Smooth muscle cell (in vitro differentiated cells): ENCODE measurements around the gene CTSZ. TPM values are rescaled to one million over a fixed set of nuclear protein-coding genes. Genes with fewer than 3 reads are reported as not detected.

ENCODE experiments used
- DNase-seq: peaks from one replicate; lab custom pipeline; 2025; ENCODE audit not compliant: unreplicated experiment; lab: John Stamatoyannopoulos, UW
- H2AFZ ChIP-seq: fragments of 200-600 bp; sonication (generic); 2 replicates; pipeline ENCODE4 v1.6.0; 2016; ENCODE audit warnings: antibody characterized with exemption, low read depth, mild to moderate bottlenecking
- H3F3A ChIP-seq: fragments of 200-600 bp; sonication (generic); 2 replicates; pipeline ENCODE4 v1.6.0; 2017; ENCODE audit warnings: antibody characterized with exemption, low read depth
- H3K27ac ChIP-seq: fragments of 200-600 bp; sonication (generic); 2 replicates; pipeline ENCODE4 v1.5.1; 2016; ENCODE audit warnings: low read depth, mild to moderate bottlenecking
- H3K27me3 ChIP-seq: fragments of 200-600 bp; sonication (generic); 2 replicates; pipeline ENCODE4 v1.6.1; 2016; ENCODE audit warnings: low read depth, mild to moderate bottlenecking
- H3K36me3 ChIP-seq: fragments of 200-600 bp; sonication (generic); 2 replicates; pipeline ENCODE4 v1.5.1; 2016; ENCODE audit warnings: low read depth
- H3K4me1 ChIP-seq: fragments of 200-600 bp; sonication (generic); 2 replicates; pipeline ENCODE4 v1.5.1; 2016; ENCODE audit warnings: low read depth
- H3K4me2 ChIP-seq: fragments of 200-600 bp; sonication (generic); 2 replicates; pipeline ENCODE4 v1.6.0; 2016; ENCODE audit warnings: mild to moderate bottlenecking
- H3K4me3 ChIP-seq: fragments of 200-600 bp; sonication (generic); 2 replicates; pipeline ENCODE4 v1.5.1; 2016; ENCODE audit warnings: mild to moderate bottlenecking
- H3K79me2 ChIP-seq: fragments of 200-600 bp; sonication (generic); 2 replicates; pipeline ENCODE4 v1.6.0; 2016; ENCODE audit warnings: low read depth, mild to moderate bottlenecking
- H3K9ac ChIP-seq: fragments of 200-600 bp; sonication (generic); 2 replicates; pipeline ENCODE4 v1.6.0; 2016; ENCODE audit warnings: low read depth
- H3K9me3 ChIP-seq: fragments of 200-600 bp; sonication (generic); replicated peaks from 2 replicates; pipeline ENCODE4 v1.5.1; 2016; ENCODE audit warnings: low read depth
- H4K20me1 ChIP-seq: fragments of 200-600 bp; sonication (generic); 2 replicates; pipeline ENCODE4 v1.6.0; 2016; ENCODE audit warnings: low read depth
- WGBS: methylation state at CpG from one replicate; pipeline ENCODE4 v1.1.7; 2016; ENCODE audit warnings: low lambda C conversion rate; 5-methylcytosine and 5-hydroxymethylcytosine counted together
- polyA plus RNA-seq: library from polyadenylated mRNA; unstranded; fragments of >200 nt; fragmentation: Nextera tagmentation; extraction: Ambion mirVana; gene quantifications from 2 replicates; pipeline ENCODE4 v1.2.1, GENCODE V29; 2016
- total RNA-seq: library from RNA; depleted of rRNA; stranded (reverse); fragments of >200 nt; gene quantifications from 2 replicates; pipeline ENCODE4 v1.2.3, GENCODE V29; 2014
- TF ChIP-seq, protein P1 (sequence below): fragments of 200-600 bp; sonication (generic); IDR thresholded peaks from 2 replicates; pipeline ENCODE4 v1.5.1; 2017; ENCODE audit warnings: borderline replicate concordance, mild to moderate bottlenecking, antibody characterized with exemption; ENCODE audit not compliant: insufficient read depth, poor library complexity, severe bottlenecking

CTSZ gene
- total RNA-seq (151 and 171 TPM in 2 replicates), polyA plus RNA-seq (9.4 and 12.7 TPM in 2 replicates)

DNA sequence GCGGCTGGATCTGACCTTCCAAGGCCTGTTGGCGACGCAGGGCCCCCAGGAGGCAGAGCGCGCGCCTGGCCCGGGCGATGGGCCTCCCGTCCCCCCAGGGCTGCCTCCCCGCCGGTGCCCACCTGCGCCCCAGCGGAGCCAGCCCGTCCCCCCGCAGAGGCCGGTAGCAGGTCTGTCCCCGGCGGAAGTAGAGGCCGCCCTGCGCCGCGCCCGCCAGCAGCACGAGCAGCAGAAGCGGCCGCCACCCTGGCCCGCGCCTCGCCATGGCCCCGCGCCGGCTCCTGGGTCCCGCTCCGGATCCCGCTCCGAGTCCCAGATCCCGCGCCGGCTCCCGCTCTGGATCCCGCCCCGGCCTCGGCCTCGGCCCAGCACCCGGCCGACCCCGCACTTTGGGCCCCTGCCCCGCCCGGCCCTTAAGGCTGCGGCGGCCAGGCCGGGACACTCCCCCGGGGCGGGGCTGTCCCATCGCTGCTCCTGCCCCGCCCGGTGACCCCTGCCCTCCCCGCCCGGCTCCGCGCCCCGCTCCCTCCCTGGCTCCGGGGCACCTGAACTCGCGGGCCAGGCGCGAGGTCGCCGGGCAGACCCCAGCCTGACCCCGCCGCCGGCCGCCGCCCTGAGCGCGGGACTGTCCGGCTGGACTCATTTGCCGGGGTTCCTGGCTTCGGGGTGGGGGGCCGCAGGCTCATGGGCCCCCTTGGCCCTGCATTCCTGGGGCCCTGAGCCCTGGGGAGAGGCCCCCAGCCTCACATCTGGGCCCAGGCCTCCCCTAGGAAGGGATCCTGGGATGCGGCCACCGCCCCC lies at the start of gene CTSZ:
CTSZ (minus strand) TSS at position 391 of the 801 bp plus-strand sequence; CDS start at position 265, 126 bp downstream.
- TF ChIP-seq, protein P1, sequence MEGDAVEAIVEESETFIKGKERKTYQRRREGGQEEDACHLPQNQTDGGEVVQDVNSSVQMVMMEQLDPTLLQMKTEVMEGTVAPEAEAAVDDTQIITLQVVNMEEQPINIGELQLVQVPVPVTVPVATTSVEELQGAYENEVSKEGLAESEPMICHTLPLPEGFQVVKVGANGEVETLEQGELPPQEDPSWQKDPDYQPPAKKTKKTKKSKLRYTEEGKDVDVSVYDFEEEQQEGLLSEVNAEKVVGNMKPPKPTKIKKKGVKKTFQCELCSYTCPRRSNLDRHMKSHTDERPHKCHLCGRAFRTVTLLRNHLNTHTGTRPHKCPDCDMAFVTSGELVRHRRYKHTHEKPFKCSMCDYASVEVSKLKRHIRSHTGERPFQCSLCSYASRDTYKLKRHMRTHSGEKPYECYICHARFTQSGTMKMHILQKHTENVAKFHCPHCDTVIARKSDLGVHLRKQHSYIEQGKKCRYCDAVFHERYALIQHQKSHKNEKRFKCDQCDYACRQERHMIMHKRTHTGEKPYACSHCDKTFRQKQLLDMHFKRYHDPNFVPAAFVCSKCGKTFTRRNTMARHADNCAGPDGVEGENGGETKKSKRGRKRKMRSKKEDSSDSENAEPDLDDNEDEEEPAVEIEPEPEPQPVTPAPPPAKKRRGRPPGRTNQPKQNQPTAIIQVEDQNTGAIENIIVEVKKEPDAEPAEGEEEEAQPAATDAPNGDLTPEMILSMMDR: no peak
- Histone ChIP-seq H3K36me3 (no peaks in the 10 kb centered on the region), H3K4me3 (peak within 1 kb of the TSS; percentile 76), H3F3A (no peaks in the 10 kb centered on the region), H3K9ac (peak within 1 kb of the TSS; percentile 93), H3K27me3 (no peaks in the 10 kb centered on the region), H3K27ac (no peak within 1 kb of the TSS), H2AFZ (peak within 1 kb of the TSS; percentile 63), H4K20me1 (peaks cover 4% of the 10 kb centered on the region), H3K4me2 (peak within 1 kb of the TSS; percentile 100), H3K9me3 (no peaks in the 10 kb centered on the region), H3K79me2 (peaks cover 18% of the 10 kb centered on the region), H3K4me1 (peaks cover 16% of the 10 kb centered on the region)
- DNase-seq: no peak
- 42% methylated on average over 9 of the region's 82 CpGs for WGBS

DNA sequence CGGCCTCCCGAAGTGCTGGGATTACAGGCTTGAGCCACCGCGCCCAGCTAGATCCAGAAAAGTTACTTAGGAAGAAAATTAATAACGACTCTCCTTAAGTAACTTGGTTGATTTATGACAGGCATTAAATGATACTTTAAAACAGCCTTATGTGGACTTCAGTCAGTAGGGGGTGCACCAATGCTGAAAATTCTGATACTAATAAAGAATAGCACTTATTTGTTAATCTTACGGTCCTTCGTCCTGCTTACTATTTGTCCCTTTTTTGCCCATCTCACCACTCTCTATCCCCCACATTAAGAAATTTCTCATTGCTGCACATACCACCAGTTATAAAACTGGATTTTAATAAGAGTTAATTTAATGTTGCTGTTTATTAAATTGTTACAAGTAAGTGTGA lies 48.2 kb upstream of the CTSZ start:
- 90% methylated on average over 7 of the region's 7 CpGs for WGBS
- no peak for DNase-seq

GRCh38 chr20:59051666-59052185 lies 44.7 kb upstream of the CTSZ start:
- TF ChIP-seq, protein P1: no peak
- no peak overlapping the region for H3K4me2 ChIP-seq
- H3K79me2 ChIP-seq: no peaks in the 10 kb centered on the region
- H3K36me3 ChIP-seq: no peaks in the 10 kb centered on the region
- H3K27me3 ChIP-seq: no peaks in the 10 kb centered on the region
- no peaks in the 10 kb centered on the region for H3K9me3 ChIP-seq
- WGBS: 90% methylated on average over 6 of the region's 6 CpGs
- H4K20me1 ChIP-seq: no peaks in the 10 kb centered on the region
- no peaks in the 10 kb centered on the region for H3F3A ChIP-seq
- H3K4me3 ChIP-seq: no peak overlapping the region
- H3K4me1 ChIP-seq: no peaks in the 10 kb centered on the region
- H3K27ac ChIP-seq: no peak overlapping the region
- H3K9ac ChIP-seq: no peak overlapping the region
- no peak overlapping the region for H2AFZ ChIP-seq
- DNase-seq: no peak

More for the DNA sequence above, 48.2 kb upstream of the CTSZ start:
- no peaks in the 10 kb centered on the region for H3K27me3 ChIP-seq
- H3K79me2 ChIP-seq: no peaks in the 10 kb centered on the region
- H3K27ac ChIP-seq: no peak overlapping the region
- no peaks in the 10 kb centered on the region for H3K36me3 ChIP-seq
- H3K4me2 ChIP-seq: no peak overlapping the region
- no peaks in the 10 kb centered on the region for H3F3A ChIP-seq
- TF ChIP-seq, protein P1: peak; percentile 29
- no peak overlapping the region for H3K9ac ChIP-seq
- no peaks in the 10 kb centered on the region for H4K20me1 ChIP-seq
- H3K4me1 ChIP-seq: no peaks in the 10 kb centered on the region
- no peak overlapping the region for H2AFZ ChIP-seq
- no peaks in the 10 kb centered on the region for H3K9me3 ChIP-seq
- no peak overlapping the region for H3K4me3 ChIP-seq
